Natural killer cell (primary cell): ENCODE results near the gene TMEM89. TPM values are rescaled to one million over a fixed set of nuclear protein-coding genes. Genes with fewer than 3 reads are reported as not detected.
A peak's percentile ranks its signal among the peaks of the same experiment; 100 is the strongest.

Experiments used
- ATAC-seq, 3 donors: fragments of 150-1000 bp in 2 of 3; fragments of 200-7000 bp in 1 of 3; cut with Tn5 transposase; 1 replicate in 1 of 3; 2 replicates in 2 of 3; pipeline ENCODE4 v1.10.0; 2021; ENCODE audit warnings: mild to moderate bottlenecking in 2 of 3, moderate library complexity in 2 of 3
- DNase-seq, 2 donors: peaks; one replicate each; pipeline versions ENCODE4 v3.0.0 to v3.0.0-alpha.2; 2013 to 2021; ENCODE audit warnings: mixed read lengths in 1 of 2
- H3K27ac ChIP-seq: one replicate; pipeline ENCODE4 v1.5.1; 2013; ENCODE audit warnings: mild to moderate bottlenecking, low read length
- H3K27me3 ChIP-seq: one replicate; pipeline ENCODE4 v1.6.1; 2013; ENCODE audit warnings: low read length; ENCODE audit not compliant: control insufficient read depth, insufficient read depth
- H3K36me3 ChIP-seq: one replicate; pipeline ENCODE4 v1.6.1; 2013; ENCODE audit warnings: low read length; ENCODE audit not compliant: control insufficient read depth, insufficient read depth
- H3K4me1 ChIP-seq: one replicate; pipeline ENCODE4 v1.6.1; 2013; ENCODE audit warnings: low read length; ENCODE audit not compliant: control insufficient read depth, insufficient read depth
- H3K4me3 ChIP-seq: one replicate; pipeline ENCODE4 v1.5.1; 2013; ENCODE audit warnings: low read length
- H3K9me3 ChIP-seq: one replicate; pipeline ENCODE4 v1.6.1; 2013; ENCODE audit warnings: low read length; ENCODE audit not compliant: control insufficient read depth, insufficient read depth
- H3K27ac Mint-ChIP-seq, 2 donors: one replicate each; pipeline ENCODE4 v1.8.0; 2022; ENCODE audit warnings: mild to moderate bottlenecking in 2 of 2, mixed read lengths in 2 of 2, moderate library complexity in 1 of 2
- H3K27me3 Mint-ChIP-seq, 2 donors: one replicate each; pipeline ENCODE4 v1.8.0; 2022; ENCODE audit warnings: low read depth in 2 of 2, mixed read lengths in 2 of 2
- H3K36me3 Mint-ChIP-seq: one replicate; pipeline ENCODE4 v1.8.0; 2022; ENCODE audit warnings: mixed read lengths
- H3K4me1 Mint-ChIP-seq, 2 donors: one replicate each; pipeline ENCODE4 v1.8.0; 2022; ENCODE audit warnings: mixed read lengths in 2 of 2
- H3K4me3 Mint-ChIP-seq: one replicate; pipeline ENCODE4 v1.8.0; 2022; ENCODE audit warnings: mild to moderate bottlenecking, moderate library complexity, mixed read lengths
- H3K9me3 Mint-ChIP-seq, 2 donors: one replicate each; pipeline ENCODE4 v1.8.0; 2022; ENCODE audit warnings: mixed read lengths in 2 of 2
- WGBS: methylation state at CpG from one replicate; pipeline ENCODE4 v1.1.7; 2013; ENCODE audit warnings: missing lambda C conversion rate; ENCODE audit not compliant: insufficient coverage; 5-methylcytosine and 5-hydroxymethylcytosine counted together
- intact Hi-C: fragments of 100-400 bp; cut with micrococcal nuclease; formaldehyde crosslinking; loops from one replicate; pipeline ENCODE4 v1.14.2; 2022
- total RNA-seq, 4 donors: library from RNA; stranded (reverse); fragments of 120-200 nt in 1 of 4; gene quantifications; one replicate each; pipeline versions ENCODE4 v1.2.3 to v1.2.4, GENCODE V29; 2013 to 2022
- TF ChIP-seq, protein P1 (sequence below): fragments of 200-600 bp; IDR thresholded peaks from one replicate; pipeline ENCODE4 v1.8.0; 2022; ENCODE audit warnings: antibody characterized with exemption

Gene TMEM89
- total RNA-seq, 3 donors from 2014 or later (not counting 1 experiment from before 2014, with no cell fraction given): not detected

DNA sequence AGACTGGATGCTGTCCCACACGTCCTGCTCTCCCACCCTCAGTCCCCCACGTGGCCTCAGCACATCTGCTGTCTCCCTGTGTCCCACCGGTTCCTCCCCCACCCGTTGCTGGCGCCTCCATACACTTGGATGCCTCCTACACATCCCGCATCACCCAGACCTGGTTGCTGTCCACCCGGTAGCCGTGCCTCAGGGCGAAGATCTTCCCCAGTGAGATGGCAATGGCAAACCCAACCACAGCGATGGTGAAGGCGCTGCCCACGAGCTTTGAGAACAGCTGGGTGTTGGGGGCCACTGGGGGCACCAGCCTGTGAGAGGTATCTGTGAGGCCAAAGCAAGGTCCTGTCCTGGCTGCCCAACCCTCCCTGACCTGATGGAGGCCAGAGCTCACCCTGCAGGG is 9.3 kb upstream of the TMEM89 start:
- no peak overlapping the region for H3K27ac Mint-ChIP-seq
- intact Hi-C loops: no loop called here
- H3K4me3 Mint-ChIP-seq: no peak overlapping the region
- TF ChIP-seq, protein P1, sequence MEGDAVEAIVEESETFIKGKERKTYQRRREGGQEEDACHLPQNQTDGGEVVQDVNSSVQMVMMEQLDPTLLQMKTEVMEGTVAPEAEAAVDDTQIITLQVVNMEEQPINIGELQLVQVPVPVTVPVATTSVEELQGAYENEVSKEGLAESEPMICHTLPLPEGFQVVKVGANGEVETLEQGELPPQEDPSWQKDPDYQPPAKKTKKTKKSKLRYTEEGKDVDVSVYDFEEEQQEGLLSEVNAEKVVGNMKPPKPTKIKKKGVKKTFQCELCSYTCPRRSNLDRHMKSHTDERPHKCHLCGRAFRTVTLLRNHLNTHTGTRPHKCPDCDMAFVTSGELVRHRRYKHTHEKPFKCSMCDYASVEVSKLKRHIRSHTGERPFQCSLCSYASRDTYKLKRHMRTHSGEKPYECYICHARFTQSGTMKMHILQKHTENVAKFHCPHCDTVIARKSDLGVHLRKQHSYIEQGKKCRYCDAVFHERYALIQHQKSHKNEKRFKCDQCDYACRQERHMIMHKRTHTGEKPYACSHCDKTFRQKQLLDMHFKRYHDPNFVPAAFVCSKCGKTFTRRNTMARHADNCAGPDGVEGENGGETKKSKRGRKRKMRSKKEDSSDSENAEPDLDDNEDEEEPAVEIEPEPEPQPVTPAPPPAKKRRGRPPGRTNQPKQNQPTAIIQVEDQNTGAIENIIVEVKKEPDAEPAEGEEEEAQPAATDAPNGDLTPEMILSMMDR: no peak
- no peaks in the 10 kb centered on the region for H3K9me3 Mint-ChIP-seq
- peaks cover 0 to 27% of the 10 kb centered on the region in 2 donors for H3K4me1 Mint-ChIP-seq
- Histone ChIP-seq H3K4me1 (peaks cover 16% of the 10 kb centered on the region), H3K9me3 (no peaks in the 10 kb centered on the region), H3K27me3 (no peaks in the 10 kb centered on the region), H3K27ac (no peak overlapping the region), H3K36me3 (peaks cover 6% of the 10 kb centered on the region), H3K4me3 (no peak overlapping the region)
- no peaks in the 10 kb centered on the region for H3K27me3 Mint-ChIP-seq
- WGBS: 95% methylated on average over 12 of the region's 12 CpGs
- no peaks in the 10 kb centered on the region for H3K36me3 Mint-ChIP-seq
- no peak for DNase-seq
- ATAC-seq: no peak

GRCh38 chr3:48630407-48630806 is 8.8 kb upstream of the TMEM89 start:
- Mint-ChIP-seq H3K4me3 (no peak overlapping the region), H3K27me3 (no peaks in the 10 kb centered on the region), H3K4me1 (peaks cover 0 to 25% of the 10 kb centered on the region in 2 donors), H3K9me3 (no peaks in the 10 kb centered on the region), H3K27ac (no peak overlapping the region), H3K36me3 (no peaks in the 10 kb centered on the region)
- intact Hi-C loops: no loop called here
- H3K4me3 ChIP-seq: no peak overlapping the region
- no peaks in the 10 kb centered on the region for H3K9me3 ChIP-seq
- peaks cover 6% of the 10 kb centered on the region for H3K36me3 ChIP-seq
- H3K27me3 ChIP-seq: no peaks in the 10 kb centered on the region
- no peak for DNase-seq
- ATAC-seq: no peak
- H3K27ac ChIP-seq: no peak overlapping the region
- TF ChIP-seq, protein P1: no peak
- 96% methylated on average over 8 of the region's 8 CpGs for WGBS
- peaks cover 13% of the 10 kb centered on the region for H3K4me1 ChIP-seq

- no peaks in the 10 kb centered on the region for H3K9me3 ChIP-seq
- Mint-ChIP-seq H3K36me3 (no peaks in the 10 kb centered on the region), H3K4me3 (no peak overlapping the region), H3K9me3 (no peaks in the 10 kb centered on the region), H3K27ac (no peak overlapping the region), H3K4me1 (peaks cover 0 to 21% of the 10 kb centered on the region in 2 donors), H3K27me3 (no peaks in the 10 kb centered on the region)
- TF ChIP-seq, protein P1: no peak
- ATAC-seq: no peak
- intact Hi-C loops: no loop called here
- peaks cover 6% of the 10 kb centered on the region for H3K36me3 ChIP-seq
- H3K4me1 ChIP-seq: peaks cover 13% of the 10 kb centered on the region
- no peak overlapping the region for H3K27ac ChIP-seq
- DNase-seq: no peak
- 96% methylated on average over 12 of the region's 12 CpGs for WGBS
- no peaks in the 10 kb centered on the region for H3K27me3 ChIP-seq
- no peak overlapping the region for H3K4me3 ChIP-seq
Measured at GRCh38 chr3:48629894-48630293, 8.3 kb upstream of the TMEM89 start.

DNA sequence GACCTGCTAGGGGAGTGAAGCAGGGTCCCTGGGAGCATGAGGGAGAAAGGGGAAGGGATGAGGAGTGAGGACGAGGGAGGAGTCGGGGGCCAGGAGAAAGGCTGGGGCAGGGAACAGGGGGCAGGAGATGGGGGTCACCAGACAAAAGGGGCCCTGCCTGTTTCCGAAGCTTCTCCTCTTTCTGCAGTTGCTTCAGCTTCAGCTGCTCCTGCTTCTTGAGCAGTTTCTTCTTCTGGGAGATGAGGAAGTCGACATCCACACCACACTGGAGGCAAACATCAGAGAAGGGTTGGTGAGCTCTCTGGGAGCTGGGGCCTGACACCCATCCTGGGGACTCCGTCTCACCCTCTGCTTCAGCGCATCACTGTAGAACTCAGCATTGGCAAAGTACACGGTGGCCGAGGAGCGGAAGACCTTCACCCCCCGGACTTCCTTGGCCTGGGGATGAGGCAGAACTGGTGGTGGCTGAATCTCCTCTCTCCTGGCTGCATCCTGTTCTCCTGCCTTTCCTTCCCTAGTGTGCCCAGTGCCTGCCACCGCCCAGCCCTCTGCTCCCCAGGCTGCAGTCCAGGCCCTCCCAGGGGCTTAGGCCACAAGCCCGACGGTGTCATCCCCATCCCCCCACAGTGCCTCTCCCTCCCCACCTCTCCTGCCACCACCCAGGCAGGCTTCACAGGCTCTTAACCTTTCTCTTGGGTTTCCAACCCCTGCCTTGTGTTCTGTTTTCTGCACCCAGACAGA is 6.9 kb upstream of the TMEM89 start:
- Mint-ChIP-seq H3K27me3 (no peaks in the 10 kb centered on the region), H3K27ac (peak overlapping the region in 1 of 2 donors; percentile 8), H3K9me3 (no peaks in the 10 kb centered on the region), H3K4me1 (peaks cover 0 to 7% of the 10 kb centered on the region in 2 donors), H3K36me3 (no peaks in the 10 kb centered on the region), H3K4me3 (no peak overlapping the region)
- H3K4me1 ChIP-seq: no peaks in the 10 kb centered on the region
- H3K27me3 ChIP-seq: no peaks in the 10 kb centered on the region
- H3K27ac ChIP-seq: no peak overlapping the region
- TF ChIP-seq, protein P1: no peak
- DNase-seq (no peak), ATAC-seq (no peak)
- no peak overlapping the region for H3K4me3 ChIP-seq
- WGBS: 94% methylated on average over 13 of the region's 13 CpGs
- no peaks in the 10 kb centered on the region for H3K9me3 ChIP-seq
- H3K36me3 ChIP-seq: peaks cover 6% of the 10 kb centered on the region
- intact Hi-C loops: no loop called here
